ENCODE results near the gene CIDEA.
"Not testable (repeated sequence)": the region's sequence is repeated elsewhere in the genome, so short reads cannot be mapped to it uniquely, and the experiment has no call there.

Gene CIDEA, protein sequence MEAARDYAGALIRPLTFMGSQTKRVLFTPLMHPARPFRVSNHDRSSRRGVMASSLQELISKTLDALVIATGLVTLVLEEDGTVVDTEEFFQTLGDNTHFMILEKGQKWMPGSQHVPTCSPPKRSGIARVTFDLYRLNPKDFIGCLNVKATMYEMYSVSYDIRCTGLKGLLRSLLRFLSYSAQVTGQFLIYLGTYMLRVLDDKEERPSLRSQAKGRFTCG

DNA sequence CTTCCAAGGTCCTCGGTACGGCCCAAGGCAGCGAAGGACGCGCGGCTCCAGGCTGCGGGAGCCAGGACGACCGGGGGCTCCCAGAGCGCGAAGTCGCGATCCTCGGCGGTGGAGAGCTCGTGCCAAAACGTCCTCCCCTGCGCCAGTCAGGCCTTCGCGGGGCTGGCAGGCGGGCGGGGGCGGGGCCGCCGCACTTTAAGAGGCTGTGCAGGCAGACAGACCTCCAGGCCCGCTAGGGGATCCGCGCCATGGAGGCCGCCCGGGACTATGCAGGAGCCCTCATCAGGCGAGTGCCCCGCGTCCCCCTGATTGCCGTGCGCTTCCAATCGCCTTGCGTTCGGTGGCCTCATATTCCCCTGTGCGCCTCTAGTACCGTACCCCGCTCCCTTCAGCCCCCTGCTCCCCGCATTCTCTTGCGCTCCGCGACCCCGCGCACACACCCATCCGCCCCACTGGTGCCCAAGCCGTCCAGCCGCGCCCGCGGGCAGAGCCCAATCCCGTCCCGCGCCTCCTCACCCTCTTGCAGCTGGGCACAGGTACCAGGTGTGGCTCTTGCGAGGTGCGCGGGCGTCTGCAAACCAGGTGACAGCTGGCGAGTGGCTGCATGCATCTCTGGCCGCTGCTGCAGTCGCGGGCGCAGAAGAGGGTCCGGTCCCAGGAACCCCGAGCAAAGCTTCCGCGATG is at the start of gene CIDEA:
CIDEA (plus strand) TSS at position 226 of the 684 bp plus-strand sequence; CDS start at position 249, 23 bp downstream.
- no peak for DNase-seq (ENCODE audit: low spot score)

GRCh38 chr18:12208296-12209153 is 45.6 kb upstream of the CIDEA start:
- DNase-seq (ENCODE audit: low spot score): not testable (repeated sequence)

GRCh38 chr18:12212308-12212707 is 41.9 kb upstream of the CIDEA start:
- DNase-seq (ENCODE audit: low spot score): not testable (repeated sequence)

DNA sequence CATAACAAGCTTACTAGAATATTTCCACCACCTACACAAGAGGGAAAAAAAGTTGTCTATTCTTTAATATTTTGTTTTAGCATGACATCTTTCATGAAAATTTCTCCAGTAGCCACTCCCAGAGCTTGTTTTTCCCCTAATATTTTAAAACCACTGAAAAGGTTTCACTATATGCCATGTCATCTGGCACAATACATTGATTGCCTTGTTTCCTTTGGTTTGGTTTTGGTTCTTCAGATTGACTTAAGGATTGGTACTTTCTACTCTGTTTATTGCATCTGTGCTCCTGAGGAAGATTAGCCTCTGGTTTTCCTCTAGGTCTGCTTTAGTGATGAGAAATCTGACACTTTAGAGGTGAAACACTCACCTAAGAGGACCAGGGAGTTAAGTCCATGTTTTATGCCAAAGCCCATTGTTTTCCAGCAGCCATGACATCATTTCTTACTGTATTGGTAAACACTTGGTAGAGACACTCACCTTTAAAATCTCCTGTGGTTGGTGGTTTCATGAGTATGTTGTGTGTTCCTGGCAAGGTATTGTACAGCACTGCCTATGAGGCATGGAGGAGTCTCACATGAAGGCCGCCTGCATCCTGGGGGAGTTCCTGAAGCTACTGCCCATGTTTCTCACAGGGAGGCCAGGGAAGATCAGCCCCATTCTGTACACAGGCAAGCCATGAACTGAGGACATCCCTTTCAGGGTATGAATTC is 39.7 kb upstream of the CIDEA start:
- DNase-seq (ENCODE audit: low spot score): not testable (repeated sequence)

DNA sequence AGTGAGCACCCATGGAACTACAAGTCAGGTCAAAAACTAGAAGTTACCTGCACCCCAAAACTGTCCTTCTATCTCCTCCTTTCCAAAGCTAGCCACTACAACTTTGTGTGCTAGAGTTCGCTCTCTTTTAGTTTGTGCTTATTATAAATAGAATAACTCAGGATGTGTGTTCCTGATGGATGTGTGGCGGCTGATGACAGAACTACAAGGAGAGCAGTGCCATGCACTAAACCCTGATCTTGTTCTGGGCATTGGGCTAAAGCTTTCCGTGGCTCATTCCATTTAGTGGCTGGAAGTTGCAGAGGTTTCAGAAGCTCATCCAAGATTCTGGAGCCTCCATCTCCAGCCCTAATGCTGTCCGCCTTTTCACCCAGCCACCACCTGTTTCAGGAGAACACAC is 37.7 kb upstream of the CIDEA start:
- DNase-seq (ENCODE audit: low spot score): not testable (repeated sequence)

GRCh38 chr18:12218603-12219002 is 35.6 kb upstream of the CIDEA start:
- not testable (repeated sequence) for DNase-seq (ENCODE audit: low spot score)

GRCh38 chr18:12222041-12222440 is 32.1 kb upstream of the CIDEA start:
- DNase-seq (ENCODE audit: low spot score): not testable (repeated sequence)

DNA sequence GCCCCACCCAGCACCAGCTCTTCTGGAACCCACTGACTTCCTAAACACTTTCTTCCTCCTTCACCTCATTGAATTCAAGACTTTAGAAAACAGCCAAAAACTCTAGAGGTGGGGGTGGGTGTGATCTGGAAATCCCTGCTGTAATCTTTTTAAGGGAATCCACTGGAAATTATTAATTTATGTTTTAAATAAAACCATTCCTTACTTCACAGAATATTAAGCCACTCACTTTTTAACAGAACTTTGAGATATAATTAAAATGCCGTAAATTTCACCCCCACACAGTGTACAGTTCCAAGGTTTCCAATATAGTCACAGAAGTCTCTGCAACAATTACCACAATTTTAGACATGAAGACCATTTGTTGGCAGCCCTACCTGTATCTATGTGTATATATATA is 30.8 kb upstream of the CIDEA start:
- DNase-seq (ENCODE audit: low spot score): not testable (repeated sequence)

GRCh38 chr18:12226807-12227206 is 27.4 kb upstream of the CIDEA start:
- not testable (repeated sequence) for DNase-seq (ENCODE audit: low spot score)

- not testable (repeated sequence) for DNase-seq (ENCODE audit: low spot score)
Observed at GRCh38 chr18:12227399-12228186, 26.6 kb upstream of the CIDEA start.

GRCh38 chr18:12228308-12228707 is 25.9 kb upstream of the CIDEA start:
- not testable (repeated sequence) for DNase-seq (ENCODE audit: low spot score)

DNA sequence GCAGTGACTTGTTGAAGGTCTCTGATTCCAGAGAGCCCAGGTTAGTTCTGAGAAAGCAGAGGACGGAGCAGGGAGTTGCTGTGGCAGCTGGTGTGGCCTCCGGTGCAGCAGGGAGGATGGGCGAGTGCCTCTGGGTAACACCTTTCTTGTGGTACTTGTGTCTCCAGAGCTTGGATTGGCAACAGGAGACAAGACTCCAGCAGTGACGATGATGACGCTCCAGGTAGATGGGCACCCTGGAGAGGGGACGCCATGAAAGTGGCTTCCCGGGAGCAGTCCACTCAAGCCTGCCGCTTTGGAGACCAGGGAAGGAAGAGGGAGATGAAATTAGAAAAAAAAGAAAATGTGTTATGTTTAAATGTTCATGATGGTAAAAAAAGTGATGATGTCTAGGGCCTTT is 23.6 kb upstream of the CIDEA start:
- DNase-seq (ENCODE audit: low spot score): not testable (repeated sequence)

- DNase-seq (ENCODE audit: low spot score): no peak
Observed at GRCh38 chr18:12231040-12231882, 22.9 kb upstream of the CIDEA start.

GRCh38 chr18:12231986-12232385 is 22.2 kb upstream of the CIDEA start:
- no peak for DNase-seq (ENCODE audit: low spot score)

DNA sequence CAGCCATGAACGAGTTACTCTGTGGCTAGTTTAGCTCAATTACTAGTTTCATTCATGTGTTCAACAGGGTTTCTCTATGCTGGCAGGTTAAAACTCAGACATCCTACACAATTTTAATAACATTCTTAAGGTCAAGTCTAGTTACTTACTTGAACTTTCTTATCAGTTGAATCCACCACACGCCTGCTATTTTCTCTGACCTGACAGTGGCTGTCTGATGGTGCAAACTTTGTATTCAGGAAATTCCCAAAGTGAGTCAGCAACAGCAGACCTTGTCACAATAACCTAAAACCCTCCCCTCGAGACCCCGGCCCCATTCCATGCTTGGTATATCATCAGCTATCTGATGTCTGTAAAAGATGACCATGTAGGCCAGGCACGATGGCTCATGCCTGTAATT is 20.8 kb upstream of the CIDEA start:
- no peak for DNase-seq (ENCODE audit: low spot score)

GRCh38 chr18:12234451-12235190 is 19.5 kb upstream of the CIDEA start:
- no peak for DNase-seq (ENCODE audit: low spot score)

- DNase-seq (ENCODE audit: low spot score): no peak
Observed at GRCh38 chr18:12236141-12236540, 18.0 kb upstream of the CIDEA start.

DNA sequence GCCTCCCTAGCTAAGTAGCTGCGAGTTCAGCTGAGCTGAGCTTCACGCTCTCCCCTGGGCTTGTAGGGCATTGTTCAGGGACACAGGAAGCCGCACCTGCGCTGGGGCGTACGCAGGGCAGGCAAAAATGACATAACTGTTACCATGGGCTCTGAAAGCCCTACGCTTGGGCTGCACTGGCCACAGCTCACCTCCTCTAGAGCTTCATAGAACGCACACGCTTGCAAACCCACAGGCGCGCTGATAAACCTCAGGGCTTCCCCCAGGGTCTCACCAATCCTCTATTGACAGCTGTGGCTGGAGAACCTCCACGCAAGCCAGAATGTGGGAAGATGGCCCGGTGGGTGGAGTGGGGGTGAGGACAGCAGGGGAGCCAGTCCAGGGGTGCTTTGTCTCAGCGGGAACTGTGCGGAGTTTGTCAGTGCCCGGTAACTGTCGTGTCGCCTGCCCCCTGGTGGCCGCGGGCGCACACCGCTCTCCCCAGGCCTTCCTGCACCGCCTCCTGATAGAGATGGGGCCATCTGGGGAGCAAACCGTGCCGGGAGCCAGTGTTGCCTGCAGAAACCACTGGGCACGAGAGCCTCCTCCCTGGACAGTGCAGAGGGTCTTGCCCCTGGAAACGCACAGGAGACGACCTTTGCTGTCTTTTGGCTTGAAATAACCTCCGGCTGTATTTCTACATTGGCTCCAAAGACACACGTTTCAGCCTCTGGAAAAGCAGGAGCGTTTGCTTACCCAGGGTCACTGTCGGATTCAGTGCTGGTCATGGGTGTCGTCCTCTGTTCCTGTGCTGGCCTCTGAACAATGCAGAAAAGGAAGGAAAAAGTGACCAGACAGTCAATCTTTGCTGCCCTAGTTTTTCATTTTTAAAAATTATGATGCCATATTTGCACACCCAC is 17.0 kb upstream of the CIDEA start:
- DNase-seq (ENCODE audit: low spot score): peak; percentile 9

Measured in pons (tissue), 1 donor.